Uterus (tissue), 2 donors: ENCODE results near the gene INAVA.
"Not testable (repeated sequence)": the region's sequence is repeated elsewhere in the genome, so short reads cannot be mapped to it uniquely, and the experiment has no call there.

Experiments used
- POLR2A ChIP-seq, 2 donors: fragments of 450-650 bp; IDR thresholded peaks; one replicate each; pipeline ENCODE4 v1.6.1; 2016; ENCODE audit warnings: antibody characterized with exemption in 2 of 2, mild to moderate bottlenecking in 1 of 2, moderate library complexity in 1 of 2
- TF ChIP-seq, protein P1 (sequence below), 4 experiments: fragments of 200-600 bp in 2 of 4; fragments of 450-650 bp in 2 of 4; sonication (generic) in 2 of 4; IDR thresholded peaks; one replicate each; pipeline ENCODE4 v1.5.1; 2016 to 2019; ENCODE audit warnings: antibody characterized with exemption in 4 of 4, mild to moderate bottlenecking in 2 of 4, moderate library complexity in 1 of 4

DNA sequence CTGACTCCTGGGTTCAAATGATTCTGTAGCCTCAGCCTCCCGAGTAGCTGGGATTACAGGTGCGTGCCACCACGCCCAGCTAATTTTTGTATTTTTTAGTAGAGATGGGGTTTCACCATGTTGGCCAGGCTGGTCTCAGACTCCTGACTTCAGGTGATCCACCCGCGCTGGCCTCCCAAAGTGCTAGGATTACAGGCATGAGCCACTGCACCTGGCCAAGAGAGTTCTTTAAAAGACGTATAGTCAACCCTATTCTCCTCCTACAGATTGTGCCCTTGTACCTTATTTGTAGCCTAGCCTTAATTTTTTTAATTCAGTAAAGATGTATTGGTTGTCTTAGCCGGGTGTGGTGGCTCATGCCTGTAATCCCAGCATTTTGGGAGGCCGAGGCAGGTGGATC lies 35.6 kb downstream of the INAVA start:
- TF ChIP-seq, protein P1, sequence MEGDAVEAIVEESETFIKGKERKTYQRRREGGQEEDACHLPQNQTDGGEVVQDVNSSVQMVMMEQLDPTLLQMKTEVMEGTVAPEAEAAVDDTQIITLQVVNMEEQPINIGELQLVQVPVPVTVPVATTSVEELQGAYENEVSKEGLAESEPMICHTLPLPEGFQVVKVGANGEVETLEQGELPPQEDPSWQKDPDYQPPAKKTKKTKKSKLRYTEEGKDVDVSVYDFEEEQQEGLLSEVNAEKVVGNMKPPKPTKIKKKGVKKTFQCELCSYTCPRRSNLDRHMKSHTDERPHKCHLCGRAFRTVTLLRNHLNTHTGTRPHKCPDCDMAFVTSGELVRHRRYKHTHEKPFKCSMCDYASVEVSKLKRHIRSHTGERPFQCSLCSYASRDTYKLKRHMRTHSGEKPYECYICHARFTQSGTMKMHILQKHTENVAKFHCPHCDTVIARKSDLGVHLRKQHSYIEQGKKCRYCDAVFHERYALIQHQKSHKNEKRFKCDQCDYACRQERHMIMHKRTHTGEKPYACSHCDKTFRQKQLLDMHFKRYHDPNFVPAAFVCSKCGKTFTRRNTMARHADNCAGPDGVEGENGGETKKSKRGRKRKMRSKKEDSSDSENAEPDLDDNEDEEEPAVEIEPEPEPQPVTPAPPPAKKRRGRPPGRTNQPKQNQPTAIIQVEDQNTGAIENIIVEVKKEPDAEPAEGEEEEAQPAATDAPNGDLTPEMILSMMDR (IDR thresholded peaks at IDR 0.05): not testable (repeated sequence)
- TF ChIP-seq POLR2A (IDR thresholded peaks at IDR 0.05): not testable (repeated sequence)
